HPDE6-E6E7 (cell line): ENCODE measurements around the gene RAB32.
"Not testable (repeated sequence)": the region's sequence is repeated elsewhere in the genome, so short reads cannot be mapped to it uniquely, and the experiment has no call there.

Experiments
- DNase-seq: peaks from one replicate; pipeline ENCODE4 v3.0.0; 2011; ENCODE audit warnings: missing footprints; ENCODE audit errors: extremely low spot score

RAB32 gene

GRCh38 chr6:146543211-146543939 lies at the start of gene RAB32:
Gene RAB32 (plus strand): TSS chr6:146543833. CDS start chr6:146543872, 39 bp downstream.
- peak; percentile 72 for DNase-seq

GRCh38 chr6:146498309-146498708 lies 45.3 kb upstream of the RAB32 start:
- no peak for DNase-seq

DNA sequence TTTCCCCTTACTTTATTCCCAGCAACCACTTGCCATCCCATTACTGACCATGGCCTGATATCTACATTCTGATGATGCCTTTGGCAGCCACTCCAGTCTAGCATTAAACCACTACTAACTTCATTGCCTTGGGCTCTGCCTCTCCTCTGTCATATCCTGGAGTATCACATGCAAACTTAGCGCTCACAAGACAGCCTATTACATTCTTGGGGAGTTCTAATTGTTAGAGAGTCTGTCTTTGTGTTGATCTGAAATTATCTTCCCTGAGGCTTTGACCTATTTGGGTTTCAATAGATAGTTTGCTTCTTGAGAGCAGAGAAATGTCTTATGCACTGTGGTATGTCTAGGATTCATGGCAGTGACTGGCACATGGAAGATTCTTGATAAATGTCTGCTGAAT lies 40.5 kb upstream of the RAB32 start:
- DNase-seq, result no peak

GRCh38 chr6:146515212-146515611 lies 28.4 kb upstream of the RAB32 start:
- no peak for DNase-seq

- no peak for DNase-seq
Observed at GRCh38 chr6:146526192-146526591, 17.4 kb upstream of the RAB32 start.

GRCh38 chr6:146532702-146533101 lies 10.9 kb upstream of the RAB32 start:
- no peak for DNase-seq

DNA sequence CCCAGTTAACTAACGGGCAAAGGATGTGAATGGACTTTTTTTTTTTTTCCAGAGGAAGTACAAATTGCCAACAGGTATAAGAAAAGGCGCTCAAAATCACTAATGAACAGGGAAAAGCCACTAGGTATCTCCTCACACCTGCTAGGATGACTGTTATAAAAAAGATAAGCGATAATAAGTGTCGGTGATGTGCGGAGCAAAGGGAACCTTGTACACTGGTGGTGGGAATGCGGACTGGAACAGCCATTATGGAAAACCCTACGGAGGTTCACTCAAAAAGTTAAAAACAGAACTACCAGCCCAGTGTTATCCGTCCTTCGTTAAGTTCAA lies 787 bp upstream of the RAB32 start:
- DNase-seq, result no peak

DNA sequence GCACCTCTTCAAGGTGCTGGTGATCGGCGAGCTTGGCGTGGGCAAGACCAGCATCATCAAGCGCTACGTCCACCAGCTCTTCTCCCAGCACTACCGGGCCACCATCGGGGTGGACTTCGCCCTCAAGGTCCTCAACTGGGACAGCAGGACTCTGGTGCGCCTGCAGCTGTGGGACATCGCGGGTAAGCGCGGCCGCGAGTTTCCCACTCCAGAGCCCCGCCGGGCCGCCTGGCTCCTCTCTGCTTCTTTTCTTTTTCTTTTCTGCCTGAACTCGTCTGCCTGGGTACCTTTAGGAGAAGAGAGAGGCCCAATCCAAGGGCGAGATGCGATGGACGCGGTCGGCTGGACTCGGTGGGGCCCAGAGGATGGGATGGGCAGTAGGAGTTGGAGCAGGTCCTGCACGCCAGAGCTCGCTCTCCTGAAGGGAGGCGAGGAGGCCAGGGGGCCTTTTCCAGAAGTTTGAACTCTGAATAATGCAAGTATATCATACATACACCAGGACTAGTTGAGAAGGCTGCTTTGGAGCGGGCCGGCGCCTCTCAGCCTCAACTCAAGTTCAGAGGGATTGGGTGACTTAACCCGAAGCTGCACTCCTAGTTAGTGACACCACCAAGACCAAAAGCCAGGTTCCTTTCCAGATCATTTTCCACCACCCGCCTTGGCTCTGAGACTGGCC lies 445 bp downstream of the RAB32 start:
- peak; percentile 6 for DNase-seq

- peak; percentile 4 for DNase-seq
Observed at GRCh38 chr6:146544616-146545182, 1.1 kb downstream of the RAB32 start.

- DNase-seq, result no peak
Observed at GRCh38 chr6:146545581-146545980, 1.9 kb downstream of the RAB32 start.

GRCh38 chr6:146546443-146547043 lies 2.9 kb downstream of the RAB32 start:
- peak; percentile 45 for DNase-seq

DNA sequence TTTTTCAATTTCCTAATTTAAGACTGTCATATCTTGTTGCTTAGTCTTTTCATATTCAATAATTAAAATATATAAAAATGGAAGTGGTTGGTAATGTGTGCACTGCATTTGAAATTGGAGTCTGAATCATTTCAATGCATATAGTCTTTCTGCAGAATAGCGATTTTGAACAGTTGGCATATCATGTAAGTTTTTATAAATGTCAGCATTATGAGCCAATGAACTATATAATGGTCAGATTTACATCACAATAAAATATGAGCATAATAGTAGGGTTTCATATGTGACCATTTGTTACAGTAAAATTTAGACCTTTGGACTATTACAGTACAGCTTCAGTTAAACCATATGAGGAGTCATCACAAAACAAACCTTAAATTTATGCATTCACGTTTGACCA lies 4.3 kb downstream of the RAB32 start:
- DNase-seq, result no peak

DNA sequence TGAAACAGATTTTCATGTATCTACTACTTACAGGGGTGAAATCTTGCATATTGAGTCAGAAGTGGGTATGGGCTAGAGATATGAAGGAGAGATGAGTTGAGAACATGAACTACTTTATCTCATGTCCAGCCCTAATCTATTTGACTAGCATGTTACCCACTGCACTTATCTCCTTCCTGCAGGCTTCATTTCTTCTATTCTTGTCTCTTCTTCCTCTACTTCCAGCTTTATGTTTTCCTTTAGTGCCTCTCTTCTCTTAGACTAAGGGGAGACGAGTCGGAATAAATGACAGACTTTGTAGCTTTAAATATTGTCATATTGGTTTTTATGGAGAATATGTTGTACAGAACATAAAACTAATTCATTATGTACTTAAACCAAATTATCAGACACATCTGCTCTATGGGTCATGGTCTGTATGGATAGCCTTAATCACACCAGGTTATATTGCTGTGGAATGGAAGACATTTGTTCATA lies 5.3 kb downstream of the RAB32 start:
- DNase-seq, result no peak

GRCh38 chr6:146550911-146551310 lies 7.3 kb downstream of the RAB32 start:
- no peak for DNase-seq

DNA sequence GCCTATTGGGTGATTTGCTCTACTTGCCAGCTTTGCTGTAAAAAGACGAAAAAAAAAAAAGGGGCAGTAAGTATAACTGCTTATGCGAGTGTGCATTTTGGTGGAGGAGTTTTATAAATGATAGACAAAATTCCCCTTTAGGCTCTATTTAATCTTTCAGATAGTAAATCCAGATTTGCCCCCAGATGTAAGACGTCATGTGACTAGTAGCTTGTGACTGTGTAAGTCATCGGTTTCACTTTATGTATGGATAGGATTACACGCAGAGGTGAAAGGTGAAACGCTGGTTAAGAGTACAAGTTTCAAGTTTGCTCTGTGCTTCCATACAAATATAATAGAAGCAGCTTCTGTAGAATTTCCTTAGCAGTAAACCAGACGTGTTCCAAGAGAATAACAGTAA lies 7.9 kb downstream of the RAB32 start:
- DNase-seq, result no peak

DNA sequence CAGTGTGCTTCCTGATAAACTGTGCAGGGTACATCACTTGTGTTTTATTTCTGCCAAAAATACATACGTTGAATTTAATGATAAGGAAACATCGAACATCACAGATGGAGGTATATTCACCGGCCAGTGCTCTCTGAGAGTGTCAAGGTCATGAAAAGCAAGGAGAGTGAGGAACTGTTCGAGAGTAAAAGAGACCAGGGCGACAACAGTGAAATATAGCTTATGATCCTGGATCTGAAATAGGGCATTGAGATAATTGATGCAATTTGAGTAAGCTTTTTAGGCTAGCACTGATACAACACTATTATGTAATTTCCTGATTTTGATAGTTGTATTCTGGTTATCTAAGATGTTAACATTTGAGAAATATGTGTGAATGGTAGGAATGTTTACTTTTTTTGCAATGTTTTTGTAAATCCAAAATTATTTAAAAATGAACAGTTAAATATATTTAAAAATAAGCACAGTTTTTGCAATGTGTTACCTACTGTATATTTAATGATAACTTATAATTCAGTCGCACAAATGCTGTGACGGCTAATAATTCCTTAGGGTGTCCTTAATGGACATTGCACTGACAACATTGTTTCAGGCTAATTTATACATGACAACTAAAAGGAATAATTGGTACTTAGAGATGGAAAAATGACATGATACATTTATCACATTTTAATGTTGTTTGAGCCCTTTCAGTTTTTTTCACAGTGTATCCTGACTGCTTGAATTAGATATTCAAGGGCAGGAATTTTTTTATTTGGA lies 9.9 kb downstream of the RAB32 start:
- DNase-seq, result no peak

- no peak for DNase-seq
Observed at GRCh38 chr6:146560607-146561006, 17.0 kb downstream of the RAB32 start.

DNA sequence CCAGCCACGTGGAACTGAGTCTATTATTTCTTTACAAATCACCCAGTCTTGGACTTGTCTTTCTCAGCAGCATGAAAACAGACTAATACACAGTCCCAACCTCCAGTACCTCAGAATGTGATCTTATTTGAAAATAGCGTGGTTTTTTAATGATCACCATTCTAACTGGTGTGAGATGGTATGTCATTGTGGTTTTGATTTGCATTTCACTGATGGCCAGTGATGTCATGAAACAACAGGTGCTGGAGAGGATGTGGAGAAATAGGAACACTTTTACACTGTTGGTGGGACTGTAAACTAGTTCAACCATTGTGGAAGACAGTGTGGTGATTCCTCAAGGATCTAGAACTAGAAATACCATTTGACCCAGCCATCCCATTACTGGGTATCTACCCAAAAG lies 23.0 kb downstream of the RAB32 start:
- not testable (repeated sequence) for DNase-seq

- DNase-seq, result not testable (repeated sequence)
Observed at GRCh38 chr6:146568619-146569018, 25.0 kb downstream of the RAB32 start.

- no peak for DNase-seq
Observed at GRCh38 chr6:146574211-146574610, 30.6 kb downstream of the RAB32 start.

DNA sequence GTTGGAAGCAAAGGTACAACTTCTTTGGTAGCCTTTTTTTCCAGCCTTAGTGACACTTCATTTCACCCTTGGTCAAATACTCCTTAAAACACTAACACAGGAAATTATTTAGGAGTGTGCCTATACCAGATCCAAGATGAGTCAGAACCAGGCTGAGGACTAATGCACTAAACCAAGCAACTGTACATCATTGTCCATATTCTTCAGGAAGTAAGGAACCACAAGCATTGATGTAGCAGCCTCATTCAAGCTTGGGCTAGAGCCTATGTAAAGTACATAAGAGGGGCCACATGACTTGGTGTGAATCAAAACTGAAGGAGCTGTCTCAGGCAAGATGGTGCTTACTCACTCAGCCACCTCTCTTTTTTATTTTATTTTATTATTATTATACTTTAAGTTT lies 34.4 kb downstream of the RAB32 start:
- no peak for DNase-seq

GRCh38 chr6:146581968-146582367 lies 38.3 kb downstream of the RAB32 start:
- no peak for DNase-seq
